Stimulated activated CD4-positive, alpha-beta T cell treated with anti-CD3 and anti-CD28 coated beads, TNF-alpha, amount 100 ng/mL, for 1 hour (primary cell): ENCODE measurements around the gene CLEC3B.

Source experiments
- DNase-seq, 3 donors: peaks; one replicate each; pipeline ENCODE4 v3.0.0-alpha.2; 2020; ENCODE audit warnings: low read depth in 3 of 3, low spot score in 1 of 3

Gene CLEC3B

DNA sequence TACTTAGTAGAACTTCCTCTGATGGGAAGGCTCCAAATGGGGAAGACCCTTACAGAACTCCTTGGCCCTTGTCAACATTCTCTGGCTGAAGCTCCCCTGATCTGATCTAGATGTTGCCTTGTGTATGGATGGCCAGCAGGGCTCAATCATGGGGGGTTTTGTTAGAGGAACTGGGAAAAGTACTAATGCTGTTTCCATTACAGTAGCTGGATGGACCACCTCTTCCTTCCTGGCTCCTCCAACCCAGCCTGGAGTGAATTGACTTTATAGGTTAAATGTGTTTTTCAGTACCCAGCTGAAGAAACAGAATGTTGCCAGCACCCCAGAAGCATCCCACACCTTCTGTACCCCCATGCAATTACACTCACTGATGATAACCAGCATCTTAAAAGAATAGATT is 22.7 kb upstream of the CLEC3B start:
- no peak for DNase-seq

DNA sequence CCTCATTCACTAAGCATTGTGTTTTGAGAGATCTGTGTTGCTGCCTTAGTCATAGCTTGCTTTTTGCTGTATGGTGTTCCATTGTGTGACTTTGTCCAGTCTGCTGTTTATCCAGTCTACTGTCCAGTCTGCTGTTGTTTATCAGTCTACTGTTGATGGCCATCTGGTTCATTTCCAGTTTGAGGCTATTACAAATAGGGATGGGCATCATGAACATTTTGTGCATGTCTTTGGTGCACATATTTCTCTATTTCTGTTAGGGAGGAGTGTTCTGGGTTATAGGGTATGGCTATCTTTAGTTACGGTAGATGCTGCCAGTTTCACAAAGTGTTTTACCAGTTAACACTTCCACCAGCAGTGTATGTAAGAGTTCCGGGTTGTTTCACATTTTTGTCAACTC is 22.2 kb upstream of the CLEC3B start:
- no peak for DNase-seq

DNA sequence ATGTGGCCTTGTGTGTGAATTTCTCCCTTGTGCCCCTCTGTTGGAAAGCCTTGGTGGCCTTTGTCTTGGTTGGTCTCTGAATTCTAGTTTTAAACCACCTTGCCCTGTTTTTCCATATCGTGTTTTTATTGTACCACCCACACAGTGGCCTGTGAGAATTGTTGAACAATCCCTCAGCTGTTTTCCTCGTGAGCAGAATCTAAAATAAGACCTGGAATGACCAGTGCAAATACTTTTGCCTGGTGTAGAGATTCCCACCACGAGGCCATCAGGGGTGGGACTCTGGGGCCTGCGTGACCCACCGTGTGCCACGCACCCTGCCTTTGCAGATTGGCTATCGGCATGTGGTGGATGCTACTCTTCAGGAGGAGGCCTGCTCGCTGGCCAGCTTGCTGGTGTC is 19.0 kb upstream of the CLEC3B start:
- DNase-seq: no peak

DNA sequence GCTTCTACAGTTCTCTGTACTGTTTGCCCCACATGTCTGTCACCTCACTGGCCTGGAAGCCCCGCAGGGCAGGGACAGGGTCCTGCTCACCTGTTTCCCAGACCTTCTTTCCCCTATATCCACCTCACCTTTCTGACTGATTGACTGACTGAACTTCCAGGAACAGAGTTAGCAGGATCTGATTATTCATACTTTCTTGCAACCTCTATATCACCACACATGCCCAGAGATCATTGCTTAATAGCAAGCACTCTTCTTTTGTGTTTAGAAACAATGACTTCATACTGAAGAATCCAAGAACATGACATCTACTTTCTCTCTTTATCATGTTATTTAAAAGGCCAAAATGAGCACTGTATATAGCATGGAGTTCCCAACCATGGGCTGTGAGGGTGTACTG is 18.0 kb upstream of the CLEC3B start:
- DNase-seq: no peak

DNA sequence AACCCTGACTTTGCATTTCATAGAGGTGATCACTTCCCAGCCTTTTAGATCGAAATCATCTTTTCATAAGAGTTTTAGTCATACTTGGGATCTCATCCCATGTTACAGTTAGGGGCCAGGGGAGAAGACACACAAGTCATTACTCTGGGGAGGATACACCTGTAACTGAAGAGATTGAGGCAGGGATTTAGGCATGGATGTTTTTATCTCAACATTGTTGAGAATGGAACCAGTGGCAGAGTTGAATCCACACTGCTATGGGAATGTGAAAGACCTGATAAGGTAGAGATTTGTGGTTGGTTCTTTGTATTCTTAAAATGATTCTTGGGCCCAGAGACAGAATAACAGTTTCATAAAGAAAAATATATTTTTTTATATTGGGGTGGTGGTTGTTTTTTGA is 16.2 kb upstream of the CLEC3B start:
- no peak for DNase-seq

DNA sequence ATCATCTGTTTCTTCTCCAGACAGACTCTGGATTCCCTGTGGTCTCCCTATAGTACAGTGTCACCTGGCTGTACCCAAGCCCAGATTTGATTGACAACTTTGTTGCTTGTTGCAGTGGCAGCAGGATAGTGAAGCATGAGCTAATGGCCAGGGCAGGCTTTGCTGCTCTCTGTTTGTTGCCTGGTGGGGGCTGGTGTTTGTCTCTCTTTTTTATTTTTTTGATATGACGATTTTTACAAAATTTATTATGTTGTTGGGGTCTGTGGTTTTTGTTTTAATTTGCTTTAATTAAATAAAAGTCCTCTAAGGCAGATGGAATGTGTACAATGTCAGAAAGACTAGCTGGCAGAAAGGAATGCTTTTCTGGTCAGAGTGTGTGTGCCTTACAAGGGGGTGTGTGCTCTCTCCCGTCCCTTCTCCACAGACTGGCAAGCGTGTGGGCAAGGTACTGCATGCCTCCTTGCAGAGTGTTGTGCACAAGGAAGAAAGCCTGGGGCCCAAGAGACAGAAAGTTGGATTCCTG is 15.2 kb upstream of the CLEC3B start:
- DNase-seq: no peak

DNA sequence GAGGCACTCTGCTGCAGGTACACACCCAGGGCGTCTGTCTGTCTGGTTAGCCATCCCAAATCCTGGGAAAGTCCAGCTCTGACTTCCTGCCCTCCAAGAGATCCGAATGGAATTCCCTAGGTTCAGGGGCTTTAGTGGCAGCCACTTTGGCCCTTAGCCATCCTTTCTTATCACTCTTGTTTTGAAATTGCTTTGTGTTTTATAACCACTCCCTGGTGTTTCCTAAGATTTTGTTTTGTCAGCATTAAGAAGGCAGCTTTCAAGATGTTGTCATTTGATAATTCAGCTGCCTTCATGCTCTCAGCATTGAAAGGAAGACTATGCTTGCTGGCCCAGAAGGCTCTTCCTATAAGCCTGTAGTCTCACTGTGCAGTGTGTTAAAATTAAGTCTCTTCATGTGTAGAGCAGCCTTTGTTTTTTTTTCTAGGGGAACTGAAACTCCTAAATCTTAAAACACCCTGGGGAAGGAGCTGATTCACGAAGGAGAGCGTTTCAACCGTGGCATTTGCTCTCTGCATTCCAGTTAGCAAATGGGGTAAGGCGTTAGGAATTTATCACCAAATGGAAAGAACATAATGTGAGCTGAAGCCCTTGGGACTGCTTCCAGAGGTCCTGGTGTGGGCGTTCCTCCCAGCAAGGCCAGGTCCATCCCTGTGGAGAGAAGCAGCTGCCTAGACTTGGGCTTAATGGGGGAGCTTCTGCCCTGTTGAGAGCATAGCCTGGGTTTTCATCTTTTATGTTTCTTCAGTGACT is 14.2 kb upstream of the CLEC3B start:
- DNase-seq: no peak

DNA sequence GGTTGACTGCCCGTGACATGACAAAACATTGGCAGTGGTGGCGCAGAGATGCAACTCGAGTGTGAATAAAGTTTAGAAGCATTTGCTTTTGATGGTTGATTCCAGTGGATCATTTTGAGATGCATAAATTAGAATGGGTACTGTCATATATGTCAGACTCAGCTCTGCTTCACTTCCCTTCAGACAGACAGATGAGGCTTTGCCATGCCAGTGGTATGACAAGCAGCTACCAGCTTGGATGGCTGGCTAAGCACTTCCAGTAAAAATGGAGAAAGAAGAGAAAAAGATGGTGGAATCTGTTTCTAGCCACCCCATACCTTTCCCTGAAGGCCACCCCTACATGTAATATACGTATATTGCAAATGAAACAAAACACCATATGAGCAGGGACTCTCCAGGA is 13.5 kb upstream of the CLEC3B start:
- DNase-seq: no peak

DNA sequence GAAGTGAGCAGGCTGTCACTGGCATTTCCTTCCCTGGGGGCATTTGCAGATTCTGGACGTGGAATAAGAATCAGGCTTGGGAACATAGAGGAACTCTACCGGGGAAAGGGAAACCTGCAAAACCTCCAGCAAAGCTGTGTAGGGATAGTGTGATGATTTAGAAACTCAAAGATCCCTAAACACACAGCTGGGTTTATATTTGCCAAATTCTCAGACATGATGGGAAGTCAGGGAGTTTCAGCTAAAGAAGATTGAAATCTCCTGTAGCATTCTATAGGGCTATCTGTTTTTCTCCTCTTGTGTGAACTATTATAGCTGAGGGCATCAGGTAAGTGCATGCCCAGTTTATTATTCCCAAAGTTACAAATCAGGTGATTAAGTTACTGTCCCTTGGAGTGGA is 9.2 kb upstream of the CLEC3B start:
- DNase-seq: no peak

DNA sequence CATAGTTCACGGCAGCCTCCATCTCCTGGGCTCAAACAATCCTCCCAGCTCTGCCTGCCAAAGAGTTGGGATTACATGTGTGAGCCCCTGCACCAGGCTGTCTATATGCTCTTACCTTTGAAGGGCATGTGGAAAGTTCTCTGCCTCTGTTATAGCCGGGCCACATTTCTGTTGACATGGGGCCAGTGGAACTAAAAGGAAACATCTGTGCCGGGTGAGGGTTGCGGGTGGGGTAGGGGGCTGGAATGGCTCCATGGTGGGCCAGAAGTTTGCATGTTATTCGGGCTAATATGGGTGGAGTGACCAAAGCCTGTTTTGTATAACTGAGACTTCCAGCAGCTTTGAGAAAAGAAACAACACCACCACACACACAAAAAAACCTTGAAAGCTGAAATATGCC is 8.3 kb upstream of the CLEC3B start:
- DNase-seq: no peak

DNA sequence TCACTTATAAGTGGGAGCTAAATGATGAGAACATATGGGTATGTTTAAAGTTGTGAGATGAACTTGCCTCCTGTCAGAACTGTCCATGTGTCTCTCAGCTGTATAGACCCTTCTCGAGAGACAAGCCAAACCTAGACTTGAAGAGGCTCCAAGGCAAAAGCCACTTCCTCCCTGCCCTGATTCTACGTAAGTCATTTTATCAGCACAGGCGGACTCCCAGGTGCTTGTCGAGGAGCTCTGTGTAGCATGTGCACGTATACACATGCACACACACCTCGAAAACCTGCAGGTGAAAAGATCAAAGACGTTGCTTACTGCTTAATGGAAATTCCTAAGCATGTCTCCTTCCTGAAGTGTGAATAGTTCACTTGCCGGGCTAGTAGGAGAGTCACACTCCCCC is 5.6 kb upstream of the CLEC3B start:
- DNase-seq: no peak

DNA sequence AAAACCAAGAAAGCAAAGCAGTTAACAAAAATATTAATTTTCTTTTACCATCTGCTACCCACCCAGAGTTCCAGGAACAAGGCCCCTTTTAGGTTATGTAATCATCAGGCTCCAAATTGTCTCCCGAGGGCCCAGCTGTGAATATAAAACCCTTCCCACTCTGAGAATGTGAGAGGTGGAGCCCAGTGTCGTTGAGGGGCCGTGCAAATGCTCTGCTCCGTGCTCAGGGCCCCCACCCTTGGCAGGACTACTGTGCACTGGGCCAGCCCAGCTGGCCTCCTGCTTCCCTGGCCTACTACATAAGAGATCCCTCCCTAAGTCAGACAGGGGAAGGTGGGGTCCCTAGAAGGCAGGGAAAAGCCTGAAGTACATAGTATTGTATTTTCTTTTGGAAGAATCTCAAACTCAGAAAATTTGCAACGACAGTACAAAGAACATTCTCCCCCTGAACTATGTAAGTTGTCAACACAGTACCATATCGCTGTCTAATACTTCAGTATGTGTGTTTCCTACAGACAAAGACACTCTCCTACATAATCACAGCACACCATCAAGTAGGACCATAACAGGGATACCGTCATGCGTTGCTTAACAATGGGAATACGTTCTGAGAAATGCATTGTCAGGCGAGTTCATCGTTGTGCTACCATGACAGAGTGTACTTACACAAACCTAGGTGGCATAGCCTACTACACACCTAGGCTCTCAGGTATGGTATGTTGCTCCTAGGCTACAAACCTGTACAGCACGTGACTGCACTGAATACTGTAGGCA is 4.4 kb upstream of the CLEC3B start:
- no peak for DNase-seq

DNA sequence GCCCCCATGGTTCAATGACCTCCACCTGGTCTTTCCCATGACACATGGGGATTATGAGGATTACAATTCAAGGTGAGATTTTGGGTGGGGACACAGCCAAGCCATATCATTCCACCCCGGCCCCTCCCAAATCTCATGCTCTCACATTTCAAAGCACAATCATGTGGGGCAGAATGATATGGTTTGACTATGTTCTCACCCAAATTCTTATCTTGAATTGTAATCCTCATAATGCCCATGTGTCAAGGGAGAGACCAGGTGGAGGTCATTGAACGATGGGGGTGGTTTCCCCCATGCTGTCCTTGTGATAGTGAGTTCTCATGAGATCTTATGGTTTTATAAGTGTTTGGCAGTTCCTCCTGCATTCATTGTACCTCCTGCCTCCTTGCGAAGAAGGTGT is 2.4 kb upstream of the CLEC3B start:
- no peak for DNase-seq

DNA sequence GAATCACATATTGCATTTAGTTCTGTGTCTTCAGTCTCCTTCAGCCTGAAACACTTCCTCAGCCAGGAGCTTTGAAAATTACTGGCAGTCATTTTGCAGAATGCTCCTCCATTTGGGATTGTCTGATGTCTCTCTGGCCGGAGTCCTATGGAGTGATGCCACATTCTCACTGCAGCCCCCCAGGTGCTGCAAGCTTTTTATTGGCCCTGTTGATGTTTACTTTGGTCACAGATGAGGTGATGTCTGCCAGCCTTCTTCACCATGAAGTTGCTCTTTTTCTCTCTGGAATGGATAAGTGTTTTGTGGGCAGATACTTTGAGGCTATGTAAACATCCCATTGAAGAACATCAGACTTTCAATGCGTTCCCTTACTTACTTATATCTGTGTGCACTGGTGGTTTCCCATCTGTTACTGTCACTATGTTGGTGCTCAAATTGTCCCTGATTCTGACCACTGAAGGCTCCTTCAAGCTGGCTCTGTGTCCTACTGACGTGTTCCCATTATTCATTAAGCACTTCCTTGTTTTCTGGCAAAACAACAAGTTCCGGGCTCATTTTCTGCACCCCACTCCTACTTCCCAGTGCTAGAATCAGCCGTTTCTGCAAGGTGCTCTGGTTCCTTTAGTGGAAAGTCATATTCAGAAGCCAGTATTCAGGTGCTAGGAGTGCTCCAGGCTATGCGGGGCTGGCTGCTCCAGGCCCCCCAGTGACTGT is 1.4 kb upstream of the CLEC3B start:
- no peak for DNase-seq

DNA sequence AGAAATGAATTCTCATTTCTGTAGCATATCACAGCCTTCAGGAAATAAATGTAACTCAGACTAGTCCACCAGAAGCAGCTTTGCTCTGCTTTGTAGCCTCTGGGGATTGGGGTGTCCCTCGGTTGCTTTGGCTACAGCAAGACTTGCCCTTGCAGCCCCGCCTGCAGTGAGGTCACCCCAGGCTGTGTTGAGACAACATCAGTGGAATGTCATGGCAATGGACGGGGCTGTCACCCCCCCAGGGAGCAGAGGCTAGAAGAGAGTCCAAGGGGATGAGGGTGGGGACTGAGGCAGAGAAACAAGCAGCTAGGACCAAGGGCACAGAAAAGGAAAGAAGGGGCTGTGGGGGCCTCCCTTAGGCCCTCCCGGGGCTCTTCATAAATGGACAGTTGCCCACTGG is 854 bp downstream of the CLEC3B start:
- no peak for DNase-seq

DNA sequence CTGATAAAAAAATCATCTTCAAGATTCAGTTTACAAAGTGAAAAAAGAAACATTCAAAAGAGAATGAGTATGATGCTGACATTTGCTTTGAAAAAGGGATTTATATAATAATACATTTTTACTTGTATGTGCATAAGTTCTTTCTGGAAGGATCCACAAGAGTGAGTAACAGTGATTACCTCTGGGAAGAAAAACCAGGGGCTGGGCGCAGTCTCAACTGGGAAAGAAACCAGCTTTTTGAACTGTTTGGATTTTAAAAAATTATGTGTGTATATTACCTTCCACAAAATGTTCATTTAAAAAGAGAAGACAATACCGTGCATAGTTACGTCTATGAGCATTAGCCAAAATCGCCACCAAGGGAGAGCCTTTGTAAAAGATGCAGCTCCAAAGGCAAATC is 1.3 kb downstream of the CLEC3B start:
- DNase-seq: no peak

DNA sequence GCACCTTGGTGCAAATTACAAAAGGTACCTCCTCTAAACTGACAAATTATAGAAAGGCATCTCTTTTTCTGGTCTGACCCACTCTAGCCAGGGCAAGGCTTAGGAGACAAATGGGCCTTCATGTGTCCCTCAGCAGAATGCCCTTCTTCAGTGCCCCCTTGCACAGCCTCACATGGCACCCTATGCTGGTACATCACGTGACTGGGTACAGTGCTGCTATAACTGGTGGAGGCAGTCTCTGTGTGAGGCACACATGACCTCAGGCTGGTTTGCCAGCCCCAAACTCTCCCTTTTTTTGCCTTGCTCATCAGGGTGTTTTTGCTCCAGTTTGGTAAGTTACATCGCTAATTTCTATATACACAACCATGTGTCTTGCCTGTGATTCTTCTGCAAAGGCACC is 3.1 kb downstream of the CLEC3B start:
- no peak for DNase-seq

DNA sequence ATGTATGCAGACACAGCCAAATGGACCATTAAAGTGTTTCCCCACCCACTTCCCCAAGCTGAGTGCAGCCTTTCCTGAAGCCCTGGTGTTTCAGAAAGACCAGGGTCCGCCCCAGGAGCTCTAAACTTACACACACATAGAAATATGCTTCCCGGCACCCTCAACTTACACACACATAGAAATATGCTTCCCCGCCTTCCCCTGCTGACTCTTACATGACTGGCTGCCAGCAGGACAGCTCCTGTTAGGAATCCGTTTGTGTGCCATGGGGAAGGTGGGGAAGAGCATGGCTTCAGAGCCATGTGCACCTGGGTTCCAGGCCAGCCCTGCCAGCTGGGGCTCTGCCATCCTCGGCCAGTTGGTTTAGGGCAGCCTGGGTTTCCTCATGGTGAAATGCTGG is 3.6 kb downstream of the CLEC3B start:
- DNase-seq: no peak

DNA sequence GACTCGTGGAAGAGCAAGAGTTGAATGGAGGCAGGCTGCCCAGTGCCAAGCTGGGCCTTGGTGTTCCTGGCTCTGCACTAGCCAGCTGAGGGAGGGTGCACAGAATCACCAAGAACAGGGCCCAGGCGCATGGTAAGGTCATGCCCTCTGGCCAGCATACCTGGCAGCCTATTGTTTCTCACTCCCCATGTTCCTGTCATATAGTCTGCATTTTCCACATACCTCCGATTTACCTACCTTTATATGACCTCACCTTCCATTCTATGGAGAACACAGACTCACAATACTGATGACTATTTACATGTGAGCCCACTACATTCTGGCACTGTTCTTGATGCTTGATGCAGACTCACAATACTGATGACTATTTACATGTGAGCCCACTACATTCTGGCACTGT is 5.4 kb downstream of the CLEC3B start:
- no peak for DNase-seq

DNA sequence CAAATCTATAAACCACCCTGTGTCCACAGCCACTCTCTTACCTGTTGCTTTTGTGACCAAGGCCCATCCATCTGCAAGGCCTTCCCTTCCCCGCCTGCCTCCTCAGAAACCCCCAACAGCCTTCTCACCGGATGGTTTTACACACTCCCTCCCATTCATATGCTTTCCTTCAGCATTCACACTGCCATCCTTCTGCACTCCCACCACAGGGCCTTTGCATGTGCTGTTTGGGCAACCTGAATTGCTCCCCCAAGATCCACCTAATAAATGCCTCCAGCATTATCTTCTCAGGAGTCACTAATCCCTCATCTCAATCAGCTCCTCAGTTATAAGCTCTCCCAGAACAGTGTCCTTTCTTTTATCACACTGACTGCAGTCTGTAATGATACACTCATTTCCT is 6.0 kb downstream of the CLEC3B start:
- DNase-seq: no peak

DNA sequence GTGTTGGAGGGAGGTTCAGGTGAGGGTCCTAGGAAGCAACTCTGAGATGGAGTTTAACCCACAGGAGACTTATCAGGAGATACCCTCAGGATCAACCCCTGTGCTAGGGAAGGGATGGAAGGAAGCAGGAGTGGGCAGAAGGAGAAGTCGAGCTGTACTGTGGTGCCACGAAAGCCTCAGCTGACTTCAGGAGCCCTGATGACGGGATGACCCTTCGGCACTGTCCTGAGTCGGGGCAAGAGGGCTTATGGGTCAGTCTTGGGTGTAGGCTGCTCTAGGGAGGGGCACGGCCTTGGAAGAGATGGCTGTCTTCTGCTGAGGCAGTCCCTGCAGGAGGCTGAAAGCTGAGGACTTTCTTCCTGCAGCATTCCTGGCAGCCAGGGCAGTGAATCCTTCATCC is 7.7 kb downstream of the CLEC3B start:
- DNase-seq: no peak

DNA sequence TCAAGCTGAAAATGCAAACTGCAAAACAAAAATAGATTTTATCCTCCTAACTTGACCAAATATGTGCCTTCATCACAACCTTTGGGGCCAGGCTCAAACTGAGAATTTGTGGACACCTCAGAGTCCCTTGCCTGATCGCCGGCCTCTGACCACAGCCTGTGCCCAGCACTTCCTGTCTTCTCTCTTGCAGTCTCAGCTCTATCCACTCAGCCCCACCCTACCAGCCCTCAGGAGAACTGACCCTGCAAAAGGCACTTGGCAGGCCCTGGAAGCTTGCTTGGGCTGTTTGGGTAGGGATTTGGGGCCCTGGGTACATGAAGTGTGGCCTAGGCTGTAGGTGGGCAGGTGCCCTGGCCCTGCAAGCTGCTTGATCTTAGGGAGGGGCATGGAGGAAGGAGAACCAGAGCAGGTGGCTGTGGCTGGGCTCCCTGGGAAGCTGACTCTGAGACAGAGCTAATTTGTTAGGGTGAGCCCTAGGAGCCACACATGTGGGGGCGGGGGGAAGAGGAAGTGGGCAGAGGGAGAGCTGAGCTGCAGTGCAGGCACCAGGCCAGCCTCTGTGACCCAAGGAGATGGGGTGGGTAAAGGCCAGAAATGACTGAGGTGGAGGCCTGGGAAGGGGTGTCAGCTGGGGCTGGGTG is 8.6 kb downstream of the CLEC3B start:
- no peak for DNase-seq
